ENCODE data around the gene GOLM1. TPM values are rescaled to one million over a fixed set of nuclear protein-coding genes. Genes with fewer than 3 reads are reported as not detected.

Gene GOLM1
- total and polyA plus RNA-seq, 2 donors from 2014 or later: 88.6 to 133 TPM

GRCh38 chr9:86078731-86079130, 20.6 kb downstream of the GOLM1 start:
- Histone ChIP-seq H3K36me3 (ENCODE audit: control insufficient read depth in 2 of 3, insufficient read depth in 3 of 3, low read length in 3 of 3) (no peaks in the 10 kb centered on the region), H3K9me3 (ENCODE audit: control insufficient read depth in 2 of 3, insufficient read depth in 1 of 3, low read length in 3 of 3) (no peaks in the 10 kb centered on the region), H3K27ac (ENCODE audit: low read depth in 2 of 2, low read length in 2 of 2) (no peak overlapping the region), H3K4me1 (ENCODE audit: control insufficient read depth in 2 of 3, insufficient read depth in 2 of 3, low read depth in 1 of 3, low read length in 3 of 3) (peaks cover 0 to 9% (median 4%) of the 10 kb centered on the region in 3 donors), H3K9ac (ENCODE audit: low read length in 3 of 3) (no peak overlapping the region), H3K27me3 (ENCODE audit: control insufficient read depth, insufficient read depth, low read length) (no peaks in the 10 kb centered on the region), H3K4me3 (ENCODE audit: low read length in 3 of 3) (no peak overlapping the region)
- TF ChIP-seq, protein P1, sequence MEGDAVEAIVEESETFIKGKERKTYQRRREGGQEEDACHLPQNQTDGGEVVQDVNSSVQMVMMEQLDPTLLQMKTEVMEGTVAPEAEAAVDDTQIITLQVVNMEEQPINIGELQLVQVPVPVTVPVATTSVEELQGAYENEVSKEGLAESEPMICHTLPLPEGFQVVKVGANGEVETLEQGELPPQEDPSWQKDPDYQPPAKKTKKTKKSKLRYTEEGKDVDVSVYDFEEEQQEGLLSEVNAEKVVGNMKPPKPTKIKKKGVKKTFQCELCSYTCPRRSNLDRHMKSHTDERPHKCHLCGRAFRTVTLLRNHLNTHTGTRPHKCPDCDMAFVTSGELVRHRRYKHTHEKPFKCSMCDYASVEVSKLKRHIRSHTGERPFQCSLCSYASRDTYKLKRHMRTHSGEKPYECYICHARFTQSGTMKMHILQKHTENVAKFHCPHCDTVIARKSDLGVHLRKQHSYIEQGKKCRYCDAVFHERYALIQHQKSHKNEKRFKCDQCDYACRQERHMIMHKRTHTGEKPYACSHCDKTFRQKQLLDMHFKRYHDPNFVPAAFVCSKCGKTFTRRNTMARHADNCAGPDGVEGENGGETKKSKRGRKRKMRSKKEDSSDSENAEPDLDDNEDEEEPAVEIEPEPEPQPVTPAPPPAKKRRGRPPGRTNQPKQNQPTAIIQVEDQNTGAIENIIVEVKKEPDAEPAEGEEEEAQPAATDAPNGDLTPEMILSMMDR (IDR thresholded peaks at IDR 0.05; ENCODE audit: borderline replicate concordance, extremely low read depth, insufficient read depth): no peak
- intact Hi-C loops (cut with DNase I): no loop called here
- no peak for FAIRE-seq
- DNase-seq: no peak

GRCh38 chr9:86077276-86077675, 22.1 kb downstream of the GOLM1 start:
- TF ChIP-seq, protein P1 (IDR thresholded peaks at IDR 0.05; ENCODE audit: borderline replicate concordance, extremely low read depth, insufficient read depth): no peak
- intact Hi-C loops (cut with DNase I): no loop called here
- Histone ChIP-seq H3K27ac (ENCODE audit: low read depth in 2 of 2, low read length in 2 of 2) (no peak overlapping the region), H3K27me3 (ENCODE audit: control insufficient read depth, insufficient read depth, low read length) (no peaks in the 10 kb centered on the region), H3K36me3 (ENCODE audit: control insufficient read depth in 2 of 3, insufficient read depth in 3 of 3, low read length in 3 of 3) (no peaks in the 10 kb centered on the region), H3K4me3 (ENCODE audit: low read length in 3 of 3) (no peak overlapping the region), H3K9ac (ENCODE audit: low read length in 3 of 3) (no peak overlapping the region), H3K4me1 (ENCODE audit: control insufficient read depth in 2 of 3, insufficient read depth in 2 of 3, low read depth in 1 of 3, low read length in 3 of 3) (peaks cover 0 to 9% (median 4%) of the 10 kb centered on the region in 3 donors), H3K9me3 (ENCODE audit: control insufficient read depth in 2 of 3, insufficient read depth in 1 of 3, low read length in 3 of 3) (no peaks in the 10 kb centered on the region)
- FAIRE-seq (no peak), DNase-seq (peak in 2 of 5 donors; percentile 52 to 79)

DNA sequence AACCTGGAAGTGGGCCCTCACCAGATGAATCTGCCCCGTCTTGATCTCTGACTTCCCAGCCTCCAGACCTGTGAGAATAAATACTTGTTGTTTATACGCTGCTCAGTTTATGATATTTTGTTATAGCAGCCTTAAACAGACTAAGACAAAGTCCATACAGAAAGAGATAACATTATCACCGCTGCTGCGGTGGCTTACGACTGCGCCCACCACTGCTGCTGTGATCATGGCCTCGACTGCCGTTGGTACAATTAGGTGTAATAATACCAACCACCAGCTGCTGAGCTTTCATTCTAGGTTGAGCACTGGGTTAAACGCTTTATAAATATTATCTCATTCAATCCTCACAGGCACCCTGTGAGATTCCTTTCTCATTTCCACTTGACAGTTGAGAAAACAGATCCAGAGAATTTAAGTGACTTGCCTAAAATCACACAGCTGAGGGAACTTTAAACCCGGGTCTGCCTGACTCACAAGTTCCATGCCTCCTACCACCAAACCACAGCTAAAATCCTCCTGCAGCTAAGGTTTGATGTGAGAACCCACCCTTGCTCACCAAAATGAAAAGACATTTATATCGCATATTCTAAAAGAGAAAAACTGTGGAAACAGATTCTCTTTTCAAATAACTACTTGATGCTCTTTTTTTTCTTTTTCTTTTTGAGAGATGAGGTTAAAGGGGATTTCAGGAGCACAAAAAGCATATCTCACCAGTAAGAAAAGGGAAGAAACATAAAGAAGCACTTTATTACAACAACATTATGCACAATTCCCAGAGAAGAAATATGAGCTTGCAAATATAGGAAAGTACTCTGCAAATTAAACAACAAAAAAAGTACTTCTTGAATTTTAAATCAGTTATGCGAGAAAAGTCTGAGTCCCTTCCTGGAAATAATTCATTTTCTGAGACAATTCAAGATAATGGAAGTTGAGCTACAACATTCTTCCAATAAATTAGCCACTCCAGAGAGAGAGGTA, 23.9 kb downstream of the GOLM1 start:
- H3K27me3 ChIP-seq (ENCODE audit: control insufficient read depth, insufficient read depth, low read length): no peaks in the 10 kb centered on the region
- TF ChIP-seq, protein P1 (IDR thresholded peaks at IDR 0.05; ENCODE audit: borderline replicate concordance, extremely low read depth, insufficient read depth): no peak
- no peak overlapping the region for H3K27ac ChIP-seq (ENCODE audit: low read depth in 2 of 2, low read length in 2 of 2)
- intact Hi-C loops (cut with DNase I): no loop called here
- peaks cover 0 to 9% (median 4%) of the 10 kb centered on the region in 3 donors for H3K4me1 ChIP-seq (ENCODE audit: control insufficient read depth in 2 of 3, insufficient read depth in 2 of 3, low read depth in 1 of 3, low read length in 3 of 3)
- no peak for DNase-seq
- no peak overlapping the region for H3K4me3 ChIP-seq (ENCODE audit: low read length in 3 of 3)
- no peaks in the 10 kb centered on the region for H3K36me3 ChIP-seq (ENCODE audit: control insufficient read depth in 2 of 3, insufficient read depth in 3 of 3, low read length in 3 of 3)
- H3K9me3 ChIP-seq (ENCODE audit: control insufficient read depth in 2 of 3, insufficient read depth in 1 of 3, low read length in 3 of 3): no peaks in the 10 kb centered on the region
- no peak overlapping the region for H3K9ac ChIP-seq (ENCODE audit: low read length in 3 of 3)
- no peak for FAIRE-seq

Measured in kidney (tissue), 14 donors.